H9 (cell line): ENCODE measurements around the gene ARHGAP25. TPM values are rescaled to one million over a fixed set of nuclear protein-coding genes. Genes with fewer than 3 reads are reported as not detected.

Experiments used
- DNase-seq: peaks from one replicate; pipeline ENCODE4 v3.0.0-alpha.2; 2017
- H2AFZ ChIP-seq: one replicate; pipeline ENCODE4 v1.6.1; 2013; ENCODE audit warnings: mild to moderate bottlenecking, low read length, control low read depth, moderate library complexity
- H2AK5ac ChIP-seq: 2 replicates; pipeline ENCODE4 v1.6.1; 2013; ENCODE audit warnings: low read length, control low read depth, mixed read lengths; ENCODE audit not compliant: insufficient read length
- H2BK120ac ChIP-seq: one replicate; pipeline ENCODE4 v1.6.1; 2013; ENCODE audit warnings: low read depth, mild to moderate bottlenecking, low read length, control low read depth, inconsistent platforms; ENCODE audit not compliant: poor library complexity, severe bottlenecking
- H2BK12ac ChIP-seq: 2 replicates; pipeline ENCODE4 v1.6.1; 2013; ENCODE audit warnings: low read length, control low read depth, mixed read lengths, low read depth; ENCODE audit not compliant: insufficient read length
- H2BK15ac ChIP-seq: 2 replicates; pipeline ENCODE4 v1.6.1; 2013; ENCODE audit warnings: low read depth, low read length, control low read depth
- H2BK20ac ChIP-seq: one replicate; pipeline ENCODE4 v1.6.1; 2013; ENCODE audit warnings: low read depth, mild to moderate bottlenecking, low read length, control low read depth, inconsistent platforms; ENCODE audit not compliant: poor library complexity, severe bottlenecking
- H2BK5ac ChIP-seq: 2 replicates; pipeline ENCODE4 v1.6.1; 2013; ENCODE audit warnings: low read length, control low read depth, mixed read lengths; ENCODE audit not compliant: insufficient read length
- H3K14ac ChIP-seq: 2 replicates; pipeline ENCODE4 v1.6.1; 2013; ENCODE audit warnings: low read length, control low read depth; ENCODE audit not compliant: insufficient read depth
- H3K18ac ChIP-seq: 2 replicates; pipeline ENCODE4 v1.6.1; 2013; ENCODE audit warnings: low read depth, mild to moderate bottlenecking, mixed read lengths, low read length, control low read depth; ENCODE audit not compliant: insufficient read length
- H3K23ac ChIP-seq: 2 replicates; pipeline ENCODE4 v1.6.1; 2013; ENCODE audit warnings: low read length, control low read depth, mixed read lengths, low read depth; ENCODE audit not compliant: insufficient read length
- H3K23me2 ChIP-seq: 2 replicates; pipeline ENCODE4 v1.6.1; 2013; ENCODE audit warnings: low read depth, mild to moderate bottlenecking, mixed read lengths, low read length, control low read depth; ENCODE audit not compliant: insufficient read length, poor library complexity, severe bottlenecking
- H3K27ac ChIP-seq: 2 replicates; pipeline ENCODE4 v1.5.1; 2013; ENCODE audit warnings: low read length, control low read depth, mixed read lengths, low read depth; ENCODE audit not compliant: insufficient read length
- H3K27me3 ChIP-seq: 2 replicates; pipeline ENCODE4 v1.6.1; 2013; ENCODE audit warnings: low read length, control low read depth, inconsistent platforms; ENCODE audit not compliant: insufficient read depth
- H3K4ac ChIP-seq: 2 replicates; pipeline ENCODE4 v1.6.1; 2013; ENCODE audit warnings: low read depth, mild to moderate bottlenecking, control low read depth, inconsistent platforms, low read length, moderate library complexity
- H3K4me1 ChIP-seq: 2 replicates; pipeline ENCODE4 v1.6.1; 2013; ENCODE audit warnings: low read length, control low read depth, inconsistent platforms; ENCODE audit not compliant: insufficient read depth
- H3K4me2 ChIP-seq: 2 replicates; pipeline ENCODE4 v1.6.1; 2013; ENCODE audit warnings: low read length, control low read depth, mixed read lengths; ENCODE audit not compliant: insufficient read length, insufficient read depth
- H3K56ac ChIP-seq: 2 replicates; pipeline ENCODE4 v1.6.1; 2013; ENCODE audit warnings: low read depth, mild to moderate bottlenecking, mixed read lengths, low read length, control low read depth; ENCODE audit not compliant: insufficient read length
- H3K79me1 ChIP-seq: 2 replicates; pipeline ENCODE4 v1.6.1; 2013; ENCODE audit warnings: low read depth, mild to moderate bottlenecking, moderate library complexity, low read length, control low read depth, inconsistent platforms; ENCODE audit not compliant: insufficient read depth, poor library complexity, severe bottlenecking
- H3K79me2 ChIP-seq: 2 replicates; pipeline ENCODE4 v1.6.1; 2013; ENCODE audit warnings: low read length, control low read depth, inconsistent platforms; ENCODE audit not compliant: insufficient read depth
- H3K9ac ChIP-seq: 2 replicates; pipeline ENCODE4 v1.6.1; 2013; ENCODE audit warnings: low read length, control low read depth, mixed read lengths; ENCODE audit not compliant: insufficient read length; ENCODE audit errors: extremely low read depth
- H3K9me3 ChIP-seq: one replicate; pipeline ENCODE4 v1.6.1; 2013; ENCODE audit warnings: low read depth, low read length, inconsistent platforms; ENCODE audit not compliant: control insufficient read depth
- H3T11ph ChIP-seq: one replicate; pipeline ENCODE4 v1.6.1; 2013; ENCODE audit warnings: mild to moderate bottlenecking, low read length, control low read depth, inconsistent platforms
- H4K20me1 ChIP-seq: one replicate; pipeline ENCODE4 v1.6.1; 2013; ENCODE audit not compliant: control insufficient read depth, insufficient read length, insufficient read depth
- H4K5ac ChIP-seq: 2 replicates; pipeline ENCODE4 v1.6.1; 2013; ENCODE audit warnings: low read depth, mild to moderate bottlenecking, mixed read lengths, low read length, control low read depth; ENCODE audit not compliant: insufficient read length
- H4K8ac ChIP-seq: replicated peaks from 2 replicates; pipeline ENCODE4 v1.6.1; 2013; ENCODE audit warnings: low read length, control low read depth, mixed read lengths, low read depth; ENCODE audit not compliant: insufficient read length
- H4K91ac ChIP-seq: 2 replicates; pipeline ENCODE4 v1.6.1; 2013; ENCODE audit warnings: low read depth, mild to moderate bottlenecking, moderate library complexity, mixed read lengths, low read length, control low read depth; ENCODE audit not compliant: insufficient read length
- H3K27ac Mint-ChIP-seq, 3 experiments: 2 replicates in 2 of 3; 3 replicates in 1 of 3; pipeline ENCODE4 v1.8.0; 2020 to 2021; ENCODE audit warnings: mixed read lengths in 3 of 3, mild to moderate bottlenecking in 1 of 3, moderate library complexity in 1 of 3
- H3K27me3 Mint-ChIP-seq: 2 replicates; pipeline ENCODE4 v1.8.0; 2021; ENCODE audit warnings: low read depth, mild to moderate bottlenecking, moderate library complexity, mixed read lengths
- H3K36me3 Mint-ChIP-seq, 3 experiments: 2 replicates in 2 of 3; 3 replicates in 1 of 3; pipeline ENCODE4 v1.8.0; 2020 to 2021; ENCODE audit warnings: low read depth in 3 of 3, mixed read lengths in 3 of 3; ENCODE audit not compliant: insufficient read depth in 1 of 3
- H3K4me1 Mint-ChIP-seq, 2 experiments: 2 replicates each; pipeline ENCODE4 v1.8.0; 2020; ENCODE audit warnings: mixed read lengths in 2 of 2
- H3K4me3 Mint-ChIP-seq, 2 experiments: 2 replicates in 1 of 2; 3 replicates in 1 of 2; pipeline ENCODE4 v1.8.0; 2020 to 2021; ENCODE audit warnings: mild to moderate bottlenecking in 2 of 2, mixed read lengths in 2 of 2, moderate library complexity in 1 of 2
- H3K9me3 Mint-ChIP-seq, 2 experiments: 2 replicates in 1 of 2; 3 replicates in 1 of 2; pipeline ENCODE4 v1.8.0; 2020; ENCODE audit warnings: mild to moderate bottlenecking in 2 of 2, mixed read lengths in 2 of 2, moderate library complexity in 1 of 2
- CTCF ChIP-seq: fragments of 200-600 bp; sonication (generic); conservative IDR thresholded peaks from 3 replicates; pipeline ENCODE4 v1.8.0; 2021; ENCODE audit warnings: antibody characterized with exemption, mild to moderate bottlenecking
- WGBS: extraction: QIAGEN DNeasy Blood & Tissue Kit; methylation state at CpG from one replicate; pipeline ENCODE4 v1.1.7; 2013; ENCODE audit warnings: missing lambda C conversion rate, low lambda C conversion rate, mixed read lengths; ENCODE audit not compliant: insufficient read length; ENCODE audit errors: extremely low coverage; 5-methylcytosine and 5-hydroxymethylcytosine counted together
- total RNA-seq: library from RNA; stranded (reverse); gene quantifications from 2 replicates; pipeline ENCODE4 v1.2.1, GENCODE V29; 2021

The ARHGAP25 gene
- total RNA-seq, 1 experiment from 2014 or later = 1.3 TPM

GRCh38 chr2:68743531-68743930, 8.9 kb downstream of the ARHGAP25 start:
- peaks cover 0 to 6% (median 5%) of the 10 kb centered on the region in 3 experiments; a peak in 5 of 7 replicates for H3K36me3 Mint-ChIP-seq
- H3K23me2 ChIP-seq = no peaks in the 10 kb centered on the region
- H3K23ac ChIP-seq = no peak overlapping the region
- no peak overlapping the region for H2BK20ac ChIP-seq
- no peaks in the 10 kb centered on the region; a peak in 1 of 5 replicates for H3K9me3 Mint-ChIP-seq
- no peak overlapping the region for H3K4me3 Mint-ChIP-seq
- H4K91ac ChIP-seq = no peak overlapping the region
- no peak overlapping the region for H4K5ac ChIP-seq
- no peak overlapping the region for H2AFZ ChIP-seq
- no peak overlapping the region for H3K4ac ChIP-seq
- no peaks in the 10 kb centered on the region; the same call in 1 of the 2 replicates for H3K27me3 Mint-ChIP-seq
- DNase-seq = no peak
- peaks cover 13 to 30% of the 10 kb centered on the region in 2 experiments for H3K4me1 Mint-ChIP-seq
- no peak for TF ChIP-seq CTCF
- H3K79me2 ChIP-seq = no peaks in the 10 kb centered on the region
- peaks cover 3% of the 10 kb centered on the region; the same call in 1 of the 2 replicates for H3K4me1 ChIP-seq
- no peak overlapping the region for H2BK12ac ChIP-seq
- H3K56ac ChIP-seq = no peak overlapping the region
- H2BK15ac ChIP-seq = no peak overlapping the region
- H3K79me1 ChIP-seq = no peaks in the 10 kb centered on the region
- no CpG with 5 or more reads among the region's 3 CpGs for WGBS
- H3K27me3 ChIP-seq = no peaks in the 10 kb centered on the region
- H4K8ac ChIP-seq = no peak overlapping the region
- H3K27ac Mint-ChIP-seq = no peak overlapping the region; a peak in 1 of 7 replicates
- no peaks in the 10 kb centered on the region for H3K9me3 ChIP-seq
- no peak overlapping the region for H3T11ph ChIP-seq
- H4K20me1 ChIP-seq = no peaks in the 10 kb centered on the region
- H2BK120ac ChIP-seq = no peak overlapping the region
- no peak overlapping the region for H3K14ac ChIP-seq
- H2BK5ac ChIP-seq = no peak overlapping the region
- no peak overlapping the region for H2AK5ac ChIP-seq
- no peak overlapping the region for H3K27ac ChIP-seq
- H3K18ac ChIP-seq = no peak overlapping the region
- H3K9ac ChIP-seq = no peak overlapping the region
- H3K4me2 ChIP-seq = no peak overlapping the region
